CD4-positive, alpha-beta memory T cell (primary cell): ENCODE data around the gene SUCLG2. TPM values are rescaled to one million over a fixed set of nuclear protein-coding genes. Genes with fewer than 3 reads are reported as not detected.

ENCODE experiments used
- CTCF ChIA-PET: fragments of 350-600 bp; sonication (Branson Sonifier 250); formaldehyde crosslinking; loops from one replicate; lab custom pipeline; 2021; ENCODE audit warnings: inconsistent platforms; ENCODE audit not compliant: partially characterized antibody; lab: Charles Lee
- POLR2A ChIA-PET: fragments of 350-600 bp; sonication (Branson Sonifier 250); formaldehyde crosslinking; loops from one replicate; lab custom pipeline; 2021; ENCODE audit not compliant: partially characterized antibody; lab: Charles Lee
- DNase-seq, 5 donors: peaks; one replicate each; pipeline versions ENCODE4 v3.0.0 to v3.0.0-alpha.2; 2020 to 2022; ENCODE audit warnings: mixed read lengths in 1 of 5
- H3K27ac ChIP-seq: one replicate; pipeline ENCODE4 v1.7.0; 2013; ENCODE audit warnings: low read depth, low read length
- H3K27me3 ChIP-seq: 2 replicates; pipeline ENCODE4 v1.7.0; 2013; ENCODE audit warnings: mild to moderate bottlenecking, low read length, moderate library complexity; ENCODE audit not compliant: insufficient read depth
- H3K36me3 ChIP-seq: 2 replicates; pipeline ENCODE4 v1.7.0; 2013; ENCODE audit warnings: mild to moderate bottlenecking, low read length, moderate library complexity; ENCODE audit not compliant: insufficient read depth
- H3K4me1 ChIP-seq: 2 replicates; pipeline ENCODE4 v1.7.0; 2013; ENCODE audit warnings: mild to moderate bottlenecking, low read length, moderate library complexity; ENCODE audit not compliant: insufficient read depth
- H3K4me3 ChIP-seq, 2 donors: one replicate each; pipeline ENCODE4 v1.7.0; 2013; ENCODE audit warnings: low read length in 2 of 2, mild to moderate bottlenecking in 1 of 2
- H3K9me3 ChIP-seq, 2 donors: one replicate each; pipeline ENCODE4 v1.7.0; 2013; ENCODE audit warnings: low read length in 2 of 2, control low read depth in 1 of 2; ENCODE audit not compliant: control insufficient read depth in 1 of 2
- H3K27ac Mint-ChIP-seq, 7 donors: one replicate each; pipeline ENCODE4 v1.8.0; 2020 to 2021; ENCODE audit warnings: mixed read lengths in 7 of 7, mild to moderate bottlenecking in 6 of 7, inconsistent platforms in 3 of 7, moderate library complexity in 3 of 7
- H3K27me3 Mint-ChIP-seq, 2 donors: one replicate each; pipeline ENCODE4 v1.8.0; 2020 to 2021; ENCODE audit warnings: mixed read lengths in 2 of 2
- H3K36me3 Mint-ChIP-seq, 2 donors: one replicate each; pipeline ENCODE4 v1.8.0; 2020 to 2021; ENCODE audit warnings: mixed read lengths in 2 of 2, inconsistent platforms in 1 of 2, mild to moderate bottlenecking in 1 of 2
- H3K4me1 Mint-ChIP-seq, 4 donors: one replicate each; pipeline ENCODE4 v1.8.0; 2020 to 2021; ENCODE audit warnings: mixed read lengths in 4 of 4, mild to moderate bottlenecking in 1 of 4
- H3K4me3 Mint-ChIP-seq, 8 donors: one replicate each; pipeline ENCODE4 v1.8.0; 2020 to 2021; ENCODE audit warnings: mixed read lengths in 8 of 8, mild to moderate bottlenecking in 7 of 8, moderate library complexity in 6 of 8, inconsistent platforms in 3 of 8
- H3K9me3 Mint-ChIP-seq, 8 donors: one replicate each; pipeline ENCODE4 v1.8.0; 2020 to 2021; ENCODE audit warnings: mixed read lengths in 8 of 8, mild to moderate bottlenecking in 5 of 8, inconsistent platforms in 3 of 8, moderate library complexity in 1 of 8
- intact Hi-C: fragments of 100-400 bp; cut with micrococcal nuclease; formaldehyde crosslinking; loops from one replicate; pipeline ENCODE4 v1.15.1; 2023
- polyA plus RNA-seq, 2 donors: library from polyadenylated mRNA; unstranded; fragments of 300-500 nt; fragmentation: Illumina TruSeq; gene quantifications; one replicate each; pipeline ENCODE4 v1.2.3, GENCODE V29; 2021
- total RNA-seq, 2 experiments: library from RNA; stranded (reverse); gene quantifications; one replicate each; pipeline ENCODE4 v1.2.3, GENCODE V29; 2021

Gene SUCLG2
- total and polyA plus RNA-seq, 4 experiments from 2014 or later = 46.1 to 114 (median 56.8) TPM

GRCh38 chr3:67377299-67377698 lies 277.1 kb downstream of the SUCLG2 start:
- ChIA-PET CTCF (no interaction called here), POLR2A (no interaction called here)
- Mint-ChIP-seq H3K9me3 (no peaks in the 10 kb centered on the region), H3K27me3 (no peaks in the 10 kb centered on the region), H3K4me3 (no peak overlapping the region), H3K36me3 (peaks cover 58 to 67% of the 10 kb centered on the region in 2 donors), H3K4me1 (peaks cover 6 to 14% (median 11%) of the 10 kb centered on the region in 4 donors), H3K27ac (peak overlapping the region in 3 of 7 donors; percentile 30 to 53 (median 42))
- intact Hi-C loops = no loop called here
- Histone ChIP-seq H3K9me3 (no peaks in the 10 kb centered on the region), H3K27ac (no peak overlapping the region), H3K27me3 (no peaks in the 10 kb centered on the region), H3K36me3 (peaks cover 5% of the 10 kb centered on the region), H3K4me1 (no peaks in the 10 kb centered on the region), H3K4me3 (no peak overlapping the region)
- no peak for DNase-seq

- Histone ChIP-seq H3K36me3 (peaks cover 5% of the 10 kb centered on the region), H3K27ac (no peak overlapping the region), H3K4me3 (no peak overlapping the region), H3K4me1 (no peaks in the 10 kb centered on the region), H3K9me3 (no peaks in the 10 kb centered on the region), H3K27me3 (no peaks in the 10 kb centered on the region)
- Mint-ChIP-seq H3K4me3 (no peak overlapping the region), H3K4me1 (peaks cover 6 to 14% (median 11%) of the 10 kb centered on the region in 4 donors), H3K9me3 (peaks cover 0 to 2% (median 0%) of the 10 kb centered on the region in 8 donors), H3K27me3 (no peaks in the 10 kb centered on the region), H3K36me3 (peaks cover 63 to 75% of the 10 kb centered on the region in 2 donors), H3K27ac (peak overlapping the region in 2 of 7 donors; percentile 11 to 32)
- intact Hi-C loops = no loop called here
- no peak for DNase-seq
- POLR2A ChIA-PET = no interaction called here
- CTCF ChIA-PET = no interaction called here
Observed at GRCh38 chr3:67376416-67376815, 278.0 kb downstream of the SUCLG2 start.

- H3K27me3 Mint-ChIP-seq = no peaks in the 10 kb centered on the region
- ChIA-PET CTCF (no interaction called here), POLR2A (no interaction called here)
- peaks cover 0 to 4% (median 0%) of the 10 kb centered on the region in 8 donors for H3K9me3 Mint-ChIP-seq
- H3K36me3 Mint-ChIP-seq = peaks cover 63 to 77% of the 10 kb centered on the region in 2 donors
- no peak for DNase-seq
- H3K27ac Mint-ChIP-seq = peak overlapping the region in 1 of 7 donors; percentile 32
- Histone ChIP-seq H3K9me3 (no peaks in the 10 kb centered on the region), H3K27me3 (no peaks in the 10 kb centered on the region), H3K36me3 (peaks cover 5% of the 10 kb centered on the region), H3K27ac (no peak overlapping the region), H3K4me3 (no peak overlapping the region), H3K4me1 (no peaks in the 10 kb centered on the region)
- H3K4me3 Mint-ChIP-seq = no peak overlapping the region
- intact Hi-C loops = no loop called here
- peaks cover 6 to 14% (median 11%) of the 10 kb centered on the region in 4 donors for H3K4me1 Mint-ChIP-seq
Observed at GRCh38 chr3:67375976-67376375, 278.4 kb downstream of the SUCLG2 start.

GRCh38 chr3:67362686-67363085 lies 291.7 kb downstream of the SUCLG2 start:
- Mint-ChIP-seq H3K36me3 (no peaks in the 10 kb centered on the region), H3K27ac (no peak overlapping the region), H3K4me1 (peaks cover 14 to 25% (median 19%) of the 10 kb centered on the region in 4 donors), H3K27me3 (no peaks in the 10 kb centered on the region), H3K4me3 (no peak overlapping the region), H3K9me3 (peaks cover 0 to 6% (median 0%) of the 10 kb centered on the region in 8 donors)
- no peaks in the 10 kb centered on the region for H3K9me3 ChIP-seq
- ChIA-PET POLR2A (no interaction called here), CTCF (interaction anchor here (1.9 kb wide), 1 partner anchor 19 kb away, joined by 4 read pairs; no protein-coding TSS in a partner anchor)
- H3K4me3 ChIP-seq = no peak overlapping the region
- peaks cover 14% of the 10 kb centered on the region for H3K4me1 ChIP-seq
- no peak for DNase-seq
- intact Hi-C loops = no loop called here
- no peaks in the 10 kb centered on the region for H3K27me3 ChIP-seq
- no peak overlapping the region for H3K27ac ChIP-seq
- no peaks in the 10 kb centered on the region for H3K36me3 ChIP-seq

- Mint-ChIP-seq H3K4me3 (no peak overlapping the region), H3K4me1 (peaks cover 14 to 25% (median 19%) of the 10 kb centered on the region in 4 donors), H3K36me3 (no peaks in the 10 kb centered on the region), H3K9me3 (peaks cover 0 to 6% (median 0%) of the 10 kb centered on the region in 8 donors), H3K27me3 (no peaks in the 10 kb centered on the region), H3K27ac (no peak overlapping the region)
- no peak overlapping the region for H3K27ac ChIP-seq
- ChIA-PET POLR2A (no interaction called here), CTCF (no interaction called here)
- H3K27me3 ChIP-seq = no peaks in the 10 kb centered on the region
- H3K4me3 ChIP-seq = no peak overlapping the region
- no peaks in the 10 kb centered on the region for H3K36me3 ChIP-seq
- intact Hi-C loops = no loop called here
- no peaks in the 10 kb centered on the region for H3K9me3 ChIP-seq
- no peak for DNase-seq
- peaks cover 14% of the 10 kb centered on the region for H3K4me1 ChIP-seq
Observed at GRCh38 chr3:67361770-67362169, 292.6 kb downstream of the SUCLG2 start.

GRCh38 chr3:67361323-67361722 lies 293.1 kb downstream of the SUCLG2 start:
- peaks cover 0 to under 1% of the 10 kb centered on the region in 2 donors for H3K27me3 Mint-ChIP-seq
- Histone ChIP-seq H3K4me3 (no peak overlapping the region), H3K36me3 (no peaks in the 10 kb centered on the region), H3K27me3 (no peaks in the 10 kb centered on the region), H3K4me1 (peaks cover 14% of the 10 kb centered on the region), H3K9me3 (no peaks in the 10 kb centered on the region), H3K27ac (no peak overlapping the region)
- ChIA-PET CTCF (no interaction called here), POLR2A (no interaction called here)
- intact Hi-C loops = no loop called here
- peaks cover 14 to 25% (median 19%) of the 10 kb centered on the region in 4 donors for H3K4me1 Mint-ChIP-seq
- H3K9me3 Mint-ChIP-seq = peaks cover 0 to 5% (median 0%) of the 10 kb centered on the region in 8 donors
- DNase-seq = no peak
- no peak overlapping the region for H3K4me3 Mint-ChIP-seq
- H3K36me3 Mint-ChIP-seq = no peaks in the 10 kb centered on the region
- no peak overlapping the region for H3K27ac Mint-ChIP-seq

GRCh38 chr3:67357610-67358458 lies 296.6 kb downstream of the SUCLG2 start:
- no peak overlapping the region for H3K4me3 ChIP-seq
- Mint-ChIP-seq H3K27me3 (peaks cover 0 to 2% of the 10 kb centered on the region in 2 donors), H3K36me3 (no peaks in the 10 kb centered on the region), H3K4me1 (peaks cover 4 to 10% (median 8%) of the 10 kb centered on the region in 4 donors), H3K9me3 (no peaks in the 10 kb centered on the region), H3K27ac (no peak overlapping the region), H3K4me3 (peak overlapping the region in 1 of 8 donors; percentile 36)
- ChIA-PET POLR2A (no interaction called here), CTCF (interaction anchor here (0.9 to 1.6 kb wide), 5 partner anchors 16 to 387 kb away, joined by 3 to 5 read pairs (median 4); no protein-coding TSS in a partner anchor)
- H3K4me1 ChIP-seq = peaks cover 2% of the 10 kb centered on the region
- no peaks in the 10 kb centered on the region for H3K27me3 ChIP-seq
- DNase-seq = no peak
- intact Hi-C loops = loop anchor here (5.0 kb wide), 1 partner anchor 386 kb away; no protein-coding TSS in a partner anchor
- no peaks in the 10 kb centered on the region for H3K9me3 ChIP-seq
- no peak overlapping the region for H3K27ac ChIP-seq
- no peaks in the 10 kb centered on the region for H3K36me3 ChIP-seq
